GM12892 (cell line): ENCODE results near the gene SLC35F1.

Experiments
- POLR2A ChIP-seq: IDR thresholded peaks from 2 replicates; pipeline ENCODE4 v1.6.1; 2011; ENCODE audit warnings: low read depth, low read length, control low read depth
- POLR2AphosphoS5 ChIP-seq: IDR thresholded peaks from 2 replicates; pipeline ENCODE4 v1.6.1; 2011; ENCODE audit warnings: low read depth, low read length, control low read depth
- TAF1 ChIP-seq: IDR thresholded peaks from 2 replicates; pipeline ENCODE4 v1.6.1; 2011; ENCODE audit warnings: low read depth, mild to moderate bottlenecking, control low read depth, low read length, borderline replicate concordance

GRCh38 chr6:118124851-118125250, 217.8 kb downstream of the SLC35F1 start:
- TF ChIP-seq TAF1: no peak
- no peak for TF ChIP-seq POLR2A
- no peak for TF ChIP-seq POLR2AphosphoS5
